SK-N-SH treated with all-trans-retinoic acid at 6 μM for 48 hours (cell line): ENCODE data around the gene GLI3.

Experiments
- ARNTL ChIP-seq: fragments of 450-650 bp; formaldehyde crosslinking; IDR thresholded peaks from 2 replicates; pipeline ENCODE4 v1.5.0; 2020; ENCODE audit warnings: low read depth, mild to moderate bottlenecking, moderate library complexity, borderline replicate concordance
- CSDC2 ChIP-seq: fragments of 250-450 bp; sonication (Bioruptor Pico); IDR thresholded peaks from 2 replicates; pipeline ENCODE4 v1.5.0; 2020; ENCODE audit warnings: mild to moderate bottlenecking, moderate library complexity
- ESRRG ChIP-seq: fragments of 250-450 bp; sonication (Bioruptor Pico); IDR thresholded peaks from 2 replicates; pipeline ENCODE4 v1.6.1; 2021; ENCODE audit warnings: mild to moderate bottlenecking
- ISL1 ChIP-seq: fragments of 250-450 bp; sonication (Bioruptor Pico); IDR thresholded peaks from 2 replicates; pipeline ENCODE4 v2.1.2; 2022; ENCODE audit warnings: mild to moderate bottlenecking, moderate library complexity
- OSR1 ChIP-seq: fragments of 250-450 bp; sonication (Bioruptor Pico); IDR thresholded peaks from 2 replicates; pipeline ENCODE4 v1.8.0; 2022; ENCODE audit warnings: moderate library complexity, mild to moderate bottlenecking, inconsistent platforms
- RARB ChIP-seq: fragments of 250-450 bp; sonication (Bioruptor Pico); IDR thresholded peaks from 2 replicates; pipeline ENCODE4 v1.8.0; 2021; ENCODE audit warnings: mild to moderate bottlenecking, moderate library complexity
- SNAI2 ChIP-seq: fragments of 250-450 bp; sonication (Bioruptor Pico); IDR thresholded peaks from 2 replicates; pipeline ENCODE4 v1.5.0; 2020; ENCODE audit warnings: mild to moderate bottlenecking, moderate library complexity
- TOX ChIP-seq: fragments of 250-450 bp; sonication (Bioruptor Pico); IDR thresholded peaks from 2 replicates; pipeline ENCODE4 v1.8.0; 2021; ENCODE audit warnings: mild to moderate bottlenecking, moderate library complexity, borderline replicate concordance
- TSHZ2 ChIP-seq: fragments of 250-450 bp; sonication (Bioruptor Pico); IDR thresholded peaks from 2 replicates; pipeline ENCODE4 v1.5.0; 2020; ENCODE audit warnings: mild to moderate bottlenecking, moderate library complexity
- ZC3H10 ChIP-seq: fragments of 250-450 bp; sonication (Bioruptor Pico); IDR thresholded peaks from 2 replicates; pipeline ENCODE4 v1.5.1; 2021; ENCODE audit warnings: mild to moderate bottlenecking, moderate library complexity
- ZFP30 ChIP-seq: fragments of 450-650 bp; formaldehyde crosslinking; IDR thresholded peaks from 2 replicates; pipeline ENCODE4 v1.5.0; 2022; ENCODE audit warnings: mild to moderate bottlenecking, moderate library complexity

- TF ChIP-seq ZFP30 (CRISPR knock-in tag) (no peak), ESRRG (CRISPR knock-in tag) (no peak), TOX (CRISPR knock-in tag) (no peak), CSDC2 (CRISPR knock-in tag) (no peak), ARNTL (no peak), OSR1 (no peak), TSHZ2 (CRISPR knock-in tag) (no peak), ZC3H10 (CRISPR knock-in tag) (no peak), SNAI2 (no peak), ISL1 (CRISPR knock-in tag) (no peak), RARB (CRISPR knock-in tag) (no peak)
These were observed 69.8 kb downstream of the GLI3 start for GRCh38 chr7:42167206-42167605.
